ENCODE results near the gene SMIM32.

DNA sequence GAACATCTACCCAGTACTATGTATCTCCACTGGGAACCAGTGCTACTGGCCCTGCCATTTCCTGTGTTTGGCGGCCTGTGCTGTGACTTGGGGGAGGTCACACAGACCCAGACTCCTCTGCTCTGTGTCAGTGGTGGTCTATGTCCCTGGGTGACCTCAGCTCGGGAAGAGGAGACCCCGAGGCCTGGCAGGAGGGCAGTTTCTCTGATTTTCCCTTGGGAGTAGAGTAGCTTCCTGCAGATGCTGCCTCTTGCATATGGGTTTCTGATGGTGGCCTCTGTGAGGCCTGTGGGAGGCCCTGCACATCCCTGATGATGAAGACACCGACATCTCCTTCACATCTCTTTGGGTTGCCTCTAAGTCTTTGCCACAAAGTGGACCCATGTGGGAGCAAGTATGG, 13.0 kb upstream of the SMIM32 start:
- TF ChIP-seq, protein P1, sequence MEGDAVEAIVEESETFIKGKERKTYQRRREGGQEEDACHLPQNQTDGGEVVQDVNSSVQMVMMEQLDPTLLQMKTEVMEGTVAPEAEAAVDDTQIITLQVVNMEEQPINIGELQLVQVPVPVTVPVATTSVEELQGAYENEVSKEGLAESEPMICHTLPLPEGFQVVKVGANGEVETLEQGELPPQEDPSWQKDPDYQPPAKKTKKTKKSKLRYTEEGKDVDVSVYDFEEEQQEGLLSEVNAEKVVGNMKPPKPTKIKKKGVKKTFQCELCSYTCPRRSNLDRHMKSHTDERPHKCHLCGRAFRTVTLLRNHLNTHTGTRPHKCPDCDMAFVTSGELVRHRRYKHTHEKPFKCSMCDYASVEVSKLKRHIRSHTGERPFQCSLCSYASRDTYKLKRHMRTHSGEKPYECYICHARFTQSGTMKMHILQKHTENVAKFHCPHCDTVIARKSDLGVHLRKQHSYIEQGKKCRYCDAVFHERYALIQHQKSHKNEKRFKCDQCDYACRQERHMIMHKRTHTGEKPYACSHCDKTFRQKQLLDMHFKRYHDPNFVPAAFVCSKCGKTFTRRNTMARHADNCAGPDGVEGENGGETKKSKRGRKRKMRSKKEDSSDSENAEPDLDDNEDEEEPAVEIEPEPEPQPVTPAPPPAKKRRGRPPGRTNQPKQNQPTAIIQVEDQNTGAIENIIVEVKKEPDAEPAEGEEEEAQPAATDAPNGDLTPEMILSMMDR (IDR thresholded peaks at IDR 0.05), result no peak
- no peak for TF ChIP-seq POLR2A (IDR thresholded peaks at IDR 0.05)

All from right lobe of liver (tissue), 4 donors.